PC-3 (cell line): Measurements from ENCODE around the gene TMEM129. TPM values are rescaled to one million over a fixed set of nuclear protein-coding genes. Genes with fewer than 3 reads are reported as not detected.

Experiments used
- ATAC-seq: fragments of 200-7000 bp; cut with Tn5 transposase; 2 replicates; pipeline ENCODE4 v1.9.1; 2020; ENCODE audit warnings: mild to moderate bottlenecking, moderate library complexity
- BruUV-seq: library from RNA; stranded (reverse); fragments of 400-500 nt; replicated peaks from 2 replicates; lab custom pipeline; 2021; lab: Mats Ljungman, UMichigan
- CTCF ChIA-PET: fragments of 300-600 bp; sonication (Branson Sonifier 250); formaldehyde crosslinking; loops from one replicate; lab custom pipeline; 2022; ENCODE audit warnings: antibody characterized with exemption; lab: Charles Lee
- POLR2A ChIA-PET: fragments of 300-600 bp; sonication (Branson Sonifier 250); formaldehyde crosslinking; loops from one replicate; lab custom pipeline; 2022; ENCODE audit warnings: antibody characterized with exemption; ENCODE audit not compliant: unreplicated experiment; lab: Charles Lee
- DNase-seq: peaks from one replicate; pipeline ENCODE4 v3.0.0-alpha.2; 2015
- H2AFZ ChIP-seq: fragments of 300-600 bp; sonication (generic); 2 replicates; pipeline ENCODE4 v1.6.0; 2016; ENCODE audit warnings: antibody characterized with exemption, low read length
- H3F3A ChIP-seq: fragments of 300-600 bp; sonication (generic); one replicate; pipeline ENCODE4 v1.6.0; 2017; ENCODE audit warnings: antibody characterized with exemption, low read length, control low read depth, mild to moderate bottlenecking; ENCODE audit not compliant: unreplicated experiment
- H3K27ac ChIP-seq: fragments of 300-600 bp; sonication (generic); 2 replicates; pipeline ENCODE4 v1.5.1; 2016; ENCODE audit warnings: mild to moderate bottlenecking, low read length
- H3K27me3 ChIP-seq: fragments of 300-600 bp; sonication (generic); 2 replicates; pipeline ENCODE4 v1.6.1; 2016; ENCODE audit warnings: low read length, mixed read lengths
- H3K36me3 ChIP-seq: fragments of 300-600 bp; sonication (generic); 2 replicates; pipeline ENCODE4 v1.6.1; 2016; ENCODE audit warnings: low read depth, mixed run types, low read length, mixed read lengths
- H3K4me1 ChIP-seq: fragments of 300-600 bp; sonication (generic); 2 replicates; pipeline ENCODE4 v1.5.1; 2016; ENCODE audit warnings: low read length; ENCODE audit not compliant: insufficient read depth
- H3K4me2 ChIP-seq: fragments of 300-600 bp; sonication (generic); 2 replicates; pipeline ENCODE4 v1.6.0; 2016; ENCODE audit warnings: low read length
- H3K4me3 ChIP-seq: fragments of 300-600 bp; sonication (generic); 2 replicates; pipeline ENCODE4 v1.5.1; 2016; ENCODE audit warnings: mild to moderate bottlenecking, low read length, mixed read lengths
- H3K79me2 ChIP-seq: fragments of 300-600 bp; sonication (generic); 2 replicates; pipeline ENCODE4 v1.6.1; 2017; ENCODE audit warnings: low read length, mixed read lengths
- H3K9ac ChIP-seq: fragments of 300-600 bp; sonication (generic); 2 replicates; pipeline ENCODE4 v1.6.0; 2016; ENCODE audit warnings: mild to moderate bottlenecking, low read length
- H3K9me2 ChIP-seq: fragments of 300-600 bp; sonication (generic); replicated peaks from 2 replicates; pipeline ENCODE4 v1.6.1; 2016; ENCODE audit warnings: mixed run types, low read length, mixed read lengths
- H3K9me3 ChIP-seq: fragments of 300-600 bp; sonication (generic); 2 replicates; pipeline ENCODE4 v1.6.1; 2016; ENCODE audit warnings: low read length, mixed read lengths
- H4K20me1 ChIP-seq: fragments of 300-600 bp; sonication (generic); 2 replicates; pipeline ENCODE4 v1.6.1; 2016; ENCODE audit warnings: low read length, mixed read lengths
- EZH2 ChIP-seq: fragments of 300-600 bp; sonication (generic); IDR thresholded peaks from one replicate; pipeline ENCODE4 v1.6.1; 2017; ENCODE audit warnings: antibody characterized with exemption, mild to moderate bottlenecking, low read length; ENCODE audit not compliant: unreplicated experiment
- EZH2phosphoT487 ChIP-seq: fragments of 300-600 bp; sonication (generic); IDR thresholded peaks from 2 replicates; pipeline ENCODE4 v1.6.1; 2018; ENCODE audit warnings: mild to moderate bottlenecking, antibody characterized with exemption, low read length, borderline replicate concordance
- intact Hi-C: fragments of 100-400 bp; cut with micrococcal nuclease; formaldehyde crosslinking; loops from 2 replicates; pipeline ENCODE4 v1.9.0; 2023
- total RNA-seq: library from RNA; depleted of rRNA; stranded (reverse); fragments of >200 nt; gene quantifications from 2 replicates; pipeline ENCODE4 v1.2.3, GENCODE V29; 2014
- TF ChIP-seq, protein P1 (sequence below): fragments of 300-600 bp; sonication (generic); conservative IDR thresholded peaks from 2 replicates; pipeline ENCODE4 v1.5.1; 2017; ENCODE audit warnings: antibody characterized with exemption, low read depth, mild to moderate bottlenecking, low read length

The TMEM129 gene
- total RNA-seq, 1 experiment from 2014 or later = 28.6 TPM

DNA sequence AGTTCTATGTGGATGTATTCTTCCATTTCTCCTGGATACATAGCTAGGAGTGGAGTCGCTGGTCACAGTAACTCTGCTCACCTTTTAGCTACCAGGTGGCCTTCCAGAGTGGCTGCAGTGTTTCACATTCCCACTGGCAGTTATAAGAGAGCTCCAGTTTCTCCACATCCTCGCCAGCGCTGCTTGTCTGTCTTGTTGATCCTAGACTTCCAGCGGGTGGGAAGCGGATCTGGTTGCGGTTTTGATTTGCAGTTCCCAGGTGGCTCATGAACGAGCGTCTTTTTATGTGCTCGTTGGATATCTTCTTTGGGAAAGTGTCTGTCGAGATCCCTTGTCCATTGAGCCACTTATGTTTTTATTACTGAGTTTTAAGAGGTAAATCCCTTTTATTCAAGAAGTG is 11.8 kb upstream of the TMEM129 start:
- intact Hi-C loops = no loop called here

DNA sequence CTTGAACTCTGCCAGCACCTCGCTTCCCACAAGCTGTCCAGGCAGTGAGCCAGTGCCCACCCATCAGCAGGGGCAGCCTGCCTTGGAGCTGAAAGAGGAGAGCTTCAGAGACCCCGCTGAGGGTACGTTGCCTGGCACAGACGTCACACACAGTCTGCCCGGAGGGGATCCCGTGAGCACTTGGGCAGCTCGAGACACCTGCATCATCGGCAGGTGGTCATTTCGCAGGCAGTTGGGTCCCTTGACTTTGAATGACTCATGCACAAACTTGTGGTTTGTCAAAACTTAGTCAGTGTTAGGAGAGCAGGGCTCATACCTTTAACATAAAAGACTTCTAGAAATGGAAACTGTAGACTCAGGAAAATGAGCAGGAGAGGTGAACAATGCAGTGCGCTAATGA is 10.1 kb upstream of the TMEM129 start:
- Histone ChIP-seq H3K27ac (peak overlapping the region; percentile 83), H3K79me2 (peaks cover 46% of the 10 kb centered on the region), H3K9ac (no peak overlapping the region; the same call in 1 of the 2 replicates), H3K9me3 (no peaks in the 10 kb centered on the region), H3K9me2 (no peaks in the 10 kb centered on the region), H3K4me3 (no peak overlapping the region), H4K20me1 (peaks cover 14% of the 10 kb centered on the region; the same call in 1 of the 2 replicates), H3F3A (no peaks in the 10 kb centered on the region), H3K27me3 (no peaks in the 10 kb centered on the region), H3K36me3 (peaks cover 53% of the 10 kb centered on the region), H3K4me1 (peaks cover 47% of the 10 kb centered on the region), H2AFZ (no peak overlapping the region), H3K4me2 (peak overlapping the region; percentile 43; the same call in 1 of the 2 replicates)
- DNase-seq = peak; percentile 88
- intact Hi-C loops = no loop called here
- TF ChIP-seq EZH2 (no peak), EZH2phosphoT487 (no peak)
- TF ChIP-seq, protein P1, sequence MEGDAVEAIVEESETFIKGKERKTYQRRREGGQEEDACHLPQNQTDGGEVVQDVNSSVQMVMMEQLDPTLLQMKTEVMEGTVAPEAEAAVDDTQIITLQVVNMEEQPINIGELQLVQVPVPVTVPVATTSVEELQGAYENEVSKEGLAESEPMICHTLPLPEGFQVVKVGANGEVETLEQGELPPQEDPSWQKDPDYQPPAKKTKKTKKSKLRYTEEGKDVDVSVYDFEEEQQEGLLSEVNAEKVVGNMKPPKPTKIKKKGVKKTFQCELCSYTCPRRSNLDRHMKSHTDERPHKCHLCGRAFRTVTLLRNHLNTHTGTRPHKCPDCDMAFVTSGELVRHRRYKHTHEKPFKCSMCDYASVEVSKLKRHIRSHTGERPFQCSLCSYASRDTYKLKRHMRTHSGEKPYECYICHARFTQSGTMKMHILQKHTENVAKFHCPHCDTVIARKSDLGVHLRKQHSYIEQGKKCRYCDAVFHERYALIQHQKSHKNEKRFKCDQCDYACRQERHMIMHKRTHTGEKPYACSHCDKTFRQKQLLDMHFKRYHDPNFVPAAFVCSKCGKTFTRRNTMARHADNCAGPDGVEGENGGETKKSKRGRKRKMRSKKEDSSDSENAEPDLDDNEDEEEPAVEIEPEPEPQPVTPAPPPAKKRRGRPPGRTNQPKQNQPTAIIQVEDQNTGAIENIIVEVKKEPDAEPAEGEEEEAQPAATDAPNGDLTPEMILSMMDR = no peak
- ATAC-seq = peak; percentile 67
- no TSS peak for BruUV-seq
- ChIA-PET POLR2A (no interaction called here), CTCF (no interaction called here)

More for the DNA sequence above, 11.8 kb upstream of the TMEM129 start:
- Histone ChIP-seq H3F3A (no peaks in the 10 kb centered on the region), H3K27ac (no peak overlapping the region), H3K79me2 (peaks cover 43% of the 10 kb centered on the region), H3K9ac (no peak overlapping the region), H2AFZ (no peak overlapping the region), H3K4me1 (peaks cover 30% of the 10 kb centered on the region), H4K20me1 (peaks cover 14% of the 10 kb centered on the region; the same call in 1 of the 2 replicates), H3K9me3 (no peaks in the 10 kb centered on the region), H3K9me2 (no peaks in the 10 kb centered on the region), H3K4me2 (no peak overlapping the region), H3K27me3 (no peaks in the 10 kb centered on the region), H3K4me3 (no peak overlapping the region), H3K36me3 (peaks cover 65% of the 10 kb centered on the region)
- no TSS peak for BruUV-seq
- POLR2A ChIA-PET = no interaction called here
- no peak for ATAC-seq
- no peak for DNase-seq
- CTCF ChIA-PET = no interaction called here
- TF ChIP-seq EZH2 (no peak), EZH2phosphoT487 (no peak)
- TF ChIP-seq, protein P1 = no peak

DNA sequence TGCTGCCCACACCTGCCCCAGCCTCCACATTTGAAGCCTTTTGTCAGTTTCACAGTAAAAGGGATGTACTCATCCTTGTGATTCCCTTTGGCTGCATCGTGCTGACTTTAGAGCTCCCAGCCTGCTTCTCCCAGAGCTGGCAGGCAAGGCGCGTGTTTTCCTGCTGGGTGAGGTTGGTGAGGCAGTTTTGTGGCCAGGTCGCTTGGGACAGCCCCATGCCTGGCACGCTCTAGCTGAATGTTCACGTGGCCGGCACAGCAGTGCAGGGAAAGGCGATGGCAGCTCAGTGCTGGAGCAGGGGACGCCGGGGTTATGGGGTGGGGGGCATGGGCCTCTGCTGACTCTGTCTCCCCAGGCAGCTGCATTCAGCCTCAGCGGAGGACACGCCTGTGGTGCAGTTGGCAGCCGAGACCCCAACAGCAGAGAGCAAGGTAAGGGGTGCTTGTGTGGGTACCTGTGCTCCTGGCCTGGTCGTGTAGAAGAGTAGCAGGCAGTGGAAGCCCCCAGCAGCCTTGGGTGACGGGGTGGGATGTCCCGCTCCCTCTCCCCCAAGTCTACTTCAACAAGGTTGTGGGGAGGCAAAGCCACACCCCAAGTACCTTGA is 9.5 kb upstream of the TMEM129 start:
- TF ChIP-seq EZH2phosphoT487 = no peak
- TF ChIP-seq, protein P1 = no peak
- no peak for TF ChIP-seq EZH2
- Histone ChIP-seq H3F3A (no peaks in the 10 kb centered on the region), H3K4me2 (peak overlapping the region; percentile 43; the same call in 1 of the 2 replicates), H3K9me3 (no peaks in the 10 kb centered on the region), H3K27me3 (no peaks in the 10 kb centered on the region), H3K27ac (peak overlapping the region; percentile 83), H3K79me2 (peaks cover 49% of the 10 kb centered on the region), H3K4me3 (no peak overlapping the region), H3K9me2 (no peaks in the 10 kb centered on the region), H3K9ac (no peak overlapping the region; the same call in 1 of the 2 replicates), H2AFZ (no peak overlapping the region), H3K36me3 (peaks cover 53% of the 10 kb centered on the region), H4K20me1 (peaks cover 14% of the 10 kb centered on the region; the same call in 1 of the 2 replicates), H3K4me1 (peaks cover 51% of the 10 kb centered on the region)
- intact Hi-C loops = no loop called here
- ChIA-PET CTCF (interaction anchor here (1.8 kb wide), 1 partner anchor 37 kb away, joined by 20 read pairs; no protein-coding TSS in a partner anchor), POLR2A (interaction anchor here (0.6 kb wide), 1 partner anchor 453 kb away, joined by 3 read pairs; no protein-coding TSS in a partner anchor)
- no TSS peak for BruUV-seq
- ATAC-seq = no peak
- DNase-seq = no peak
